ENCODE data around the gene CHST11. TPM values are rescaled to one million over a fixed set of nuclear protein-coding genes. Genes with fewer than 3 reads are reported as not detected.

The CHST11 gene
- total and polyA plus RNA-seq, 9 of the 15 experiments (the other 6 are each of a cell fraction or from before 2014, with no cell fraction given), result 2.3 to 38.7 (median 15.0) TPM

DNA sequence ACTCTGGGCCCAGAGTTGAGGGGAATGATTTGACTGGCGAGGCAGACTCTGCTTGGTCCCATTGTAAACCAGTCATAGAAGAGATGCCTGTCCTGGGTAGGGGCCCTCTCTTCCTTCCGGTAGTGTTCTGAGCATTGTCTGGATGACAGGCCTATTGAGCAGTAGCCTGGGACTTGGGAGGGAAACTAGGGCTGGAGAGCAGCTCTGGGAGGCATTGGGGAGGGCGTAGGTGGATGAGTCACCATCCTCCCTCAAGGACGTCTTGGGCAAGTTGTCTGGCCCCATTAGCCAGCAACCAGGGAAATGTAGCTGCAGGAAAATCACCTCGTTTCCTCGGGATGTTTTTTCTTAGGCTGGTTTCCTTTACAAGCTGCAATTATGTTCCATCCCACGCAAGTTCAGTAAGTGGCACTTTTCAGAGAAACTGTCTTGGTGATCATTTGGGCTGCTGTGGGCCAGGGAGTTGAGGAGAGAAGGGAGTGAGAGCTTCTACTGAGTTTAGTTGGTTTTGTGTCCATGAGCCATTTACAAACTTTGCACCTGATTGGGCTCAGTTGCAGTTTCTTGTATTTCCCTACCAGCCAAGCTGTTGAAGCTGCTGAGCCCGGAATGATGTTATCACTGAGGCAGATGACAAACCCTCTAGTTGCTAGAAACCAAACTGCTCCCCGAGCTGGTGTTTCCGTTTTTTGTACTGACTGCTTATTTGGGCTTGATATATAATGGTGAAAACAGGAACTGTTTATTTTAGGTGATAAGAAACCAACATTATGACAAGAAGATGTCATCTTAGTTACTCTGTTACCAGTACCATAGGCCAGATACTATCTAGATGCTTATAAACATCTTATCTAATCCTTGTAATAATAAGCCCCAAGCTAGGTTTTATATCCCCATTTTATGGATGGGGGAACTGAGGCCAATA lies 147.6 kb downstream of the CHST11 start (continued):
- no peak for TF ChIP-seq MYNN (IDR thresholded peaks at IDR 0.05)
- no peak for TF ChIP-seq MYNN (CRISPR knock-in tag; IDR thresholded peaks at IDR 0.05)
- TF ChIP-seq NFIX (CRISPR knock-in tag; IDR thresholded peaks at IDR 0.05; ENCODE audit: low read depth), result no peak
- TF ChIP-seq TAL1 (IDR thresholded peaks at IDR 0.05), result peak; percentile 12; the same call in 1 of the 2 replicates
- TF ChIP-seq ZFP1 (CRISPR knock-in tag; IDR thresholded peaks at IDR 0.05), result no peak
- TF ChIP-seq ZNF232 (CRISPR knock-in tag; IDR thresholded peaks at IDR 0.05), result no peak
- TF ChIP-seq NR2C2 (CRISPR knock-in tag; IDR thresholded peaks at IDR 0.05), result no peak
- TF ChIP-seq NR2C2 (tag; IDR thresholded peaks at IDR 0.05), result peak; percentile 0
- TF ChIP-seq ATF1 (CRISPR knock-in tag; IDR thresholded peaks at IDR 0.05), result no peak
- TF ChIP-seq ATF1 (tag; IDR thresholded peaks at IDR 0.05), result peak; percentile 43; the same call in 1 of the 2 replicates
- TF ChIP-seq RFX5 (IDR thresholded peaks at IDR 0.05; ENCODE audit: low read depth, low read length), result no peak
- no peak for TF ChIP-seq ZNF3 (CRISPR knock-in tag; IDR thresholded peaks at IDR 0.05)
- TF ChIP-seq EHMT2 (IDR thresholded peaks at IDR 0.05), result peak; percentile 84
- TF ChIP-seq TAF1 (IDR thresholded peaks at IDR 0.05; ENCODE audit: control insufficient read depth, extremely low read depth, insufficient read depth, low read length, severe bottlenecking), result no peak
- TF ChIP-seq STAT5A (IDR thresholded peaks at IDR 0.05; ENCODE audit: borderline replicate concordance, low read length), result no peak
- peak in 1 of 2 experiments; percentile 66; a peak in 2 of 4 replicates for TF ChIP-seq FOXA3 (CRISPR knock-in tag; conservative IDR thresholded peaks at IDR 0.05 in 1 of 2, IDR thresholded peaks at IDR 0.05 in 1 of 2)
- peak; percentile 71; the same call in 1 of the 2 replicates for TF ChIP-seq JUNB (CRISPR knock-in tag; conservative IDR thresholded peaks at IDR 0.05)
- TF ChIP-seq DDX20 (tag; IDR thresholded peaks at IDR 0.05; ENCODE audit: low read depth), result no peak
- TF ChIP-seq EP400 (IDR thresholded peaks at IDR 0.05), result no peak; the same call in 1 of the 2 replicates
- TF ChIP-seq CEBPZ (IDR thresholded peaks at IDR 0.05; ENCODE audit: borderline replicate concordance, low read depth, low read length), result no peak
- peak; percentile 99 for TF ChIP-seq ADNP (tag; IDR thresholded peaks at IDR 0.05)
- TF ChIP-seq CHD2 (IDR thresholded peaks at IDR 0.05; ENCODE audit: low read depth, low read length), result no peak
- peak; percentile 85 for TF ChIP-seq ESRRA (IDR thresholded peaks at IDR 0.05; ENCODE audit: borderline replicate concordance, low read depth)
- no peak for TF ChIP-seq GATAD2A (IDR thresholded peaks at IDR 0.05)
- no peak for TF ChIP-seq YBX1 (IDR thresholded peaks at IDR 0.05)
- peak; percentile 98 for TF ChIP-seq RBM25 (IDR thresholded peaks at IDR 0.05; ENCODE audit: low read depth, low read length, severe bottlenecking)
- no peak for TF ChIP-seq PHF20 (IDR thresholded peaks at IDR 0.05; ENCODE audit: partially characterized antibody)
